Left ventricle myocardium superior (tissue), 1 donor: Measurements from ENCODE around the gene SMYD2. TPM values are rescaled to one million over a fixed set of nuclear protein-coding genes. Genes with fewer than 3 reads are reported as not detected.

Experiments used
- ATAC-seq: fragments of 200-7000 bp; cut with Tn5 transposase; one replicate; pipeline ENCODE4 v1.9.1; 2020; ENCODE audit warnings: mild to moderate bottlenecking, moderate library complexity
- DNase-seq: peaks from one replicate; pipeline ENCODE4 v3.0.0-alpha.2; 2020
- intact Hi-C: fragments of 100-400 bp; cut with micrococcal nuclease; formaldehyde crosslinking; loops from one replicate; pipeline ENCODE4 v1.11.0; 2022
- total RNA-seq: library from RNA; stranded (reverse); fragmentation: NEBNext Ultra II Directional; extraction: Animal tissue kit (Norgen Biotek cat#: 25700); gene quantifications from one replicate; pipeline ENCODE4 v1.2.1, GENCODE V29; 2021
- donor health status: DM: no; HTN: yes; CAD: no; lungs with severe emphysema.

The SMYD2 gene
- total RNA-seq, 1 donor from 2014 or later: 234 TPM

DNA sequence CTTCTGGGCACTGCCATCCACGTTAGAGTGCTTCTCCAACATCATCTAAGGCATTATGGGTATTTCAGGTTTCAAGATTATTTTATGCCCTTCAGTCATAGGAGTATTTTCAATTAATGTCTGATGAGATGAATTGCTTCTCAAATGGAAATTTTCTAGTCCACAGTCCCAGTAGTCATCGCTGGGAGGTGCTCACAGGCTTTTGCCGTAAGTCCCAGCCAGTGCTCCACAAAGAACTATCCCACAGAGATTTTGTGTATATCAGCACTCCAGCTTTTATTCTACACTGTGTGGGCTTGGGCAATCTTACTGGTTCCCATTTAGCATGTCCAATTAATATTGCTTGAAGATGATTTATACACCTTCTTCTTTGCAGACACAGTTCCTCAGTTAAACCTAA lies 61.0 kb downstream of the SMYD2 start:
- DNase-seq: no peak
- intact Hi-C loops: no loop called here
- no peak for ATAC-seq

DNA sequence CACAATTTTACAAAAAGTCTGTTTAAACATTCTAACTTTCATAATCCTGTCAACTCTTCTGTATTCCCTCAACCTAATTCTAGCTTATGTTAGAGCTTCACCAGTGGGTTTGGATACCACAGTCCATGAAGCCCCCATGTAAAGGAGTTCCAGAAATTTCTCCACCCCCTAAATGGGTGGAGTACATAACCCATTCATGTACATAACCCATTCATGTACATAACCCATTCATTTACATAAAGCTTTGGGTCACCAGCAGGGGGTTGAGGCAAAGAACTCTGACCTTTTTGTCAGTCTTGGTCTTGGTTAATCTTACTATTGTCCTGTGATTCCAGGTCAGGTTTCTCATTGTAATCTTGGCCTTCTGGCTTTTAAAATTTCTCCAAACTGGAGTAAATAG lies 61.6 kb downstream of the SMYD2 start:
- no peak for DNase-seq
- no peak for ATAC-seq
- intact Hi-C loops: no loop called here

GRCh38 chr1:214344897-214345296 lies 63.9 kb downstream of the SMYD2 start:
- ATAC-seq: no peak
- intact Hi-C loops: no loop called here

DNA sequence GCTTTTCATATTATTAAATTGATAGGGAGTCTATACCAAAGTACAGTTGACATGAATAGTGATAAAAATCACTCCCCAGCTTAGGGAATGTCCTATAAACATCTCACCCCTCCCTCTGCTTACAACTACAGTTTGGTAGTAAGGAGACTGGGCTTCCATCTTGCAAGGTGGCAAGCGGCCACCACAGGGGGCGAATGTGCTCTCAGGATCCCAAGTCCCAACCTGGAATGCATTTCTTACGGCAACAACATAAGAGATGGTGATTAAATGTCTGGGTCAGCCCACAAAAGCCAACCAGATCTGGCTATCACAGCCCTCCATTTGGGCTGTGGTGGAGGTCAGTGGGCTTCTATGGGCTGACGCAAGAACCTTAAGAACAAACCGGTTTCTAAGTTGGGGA lies 68.0 kb downstream of the SMYD2 start:
- DNase-seq: no peak
- ATAC-seq: no peak
- intact Hi-C loops: no loop called here

More at GRCh38 chr1:214344897-214345296, 63.9 kb downstream of the SMYD2 start:
- DNase-seq: no peak

DNA sequence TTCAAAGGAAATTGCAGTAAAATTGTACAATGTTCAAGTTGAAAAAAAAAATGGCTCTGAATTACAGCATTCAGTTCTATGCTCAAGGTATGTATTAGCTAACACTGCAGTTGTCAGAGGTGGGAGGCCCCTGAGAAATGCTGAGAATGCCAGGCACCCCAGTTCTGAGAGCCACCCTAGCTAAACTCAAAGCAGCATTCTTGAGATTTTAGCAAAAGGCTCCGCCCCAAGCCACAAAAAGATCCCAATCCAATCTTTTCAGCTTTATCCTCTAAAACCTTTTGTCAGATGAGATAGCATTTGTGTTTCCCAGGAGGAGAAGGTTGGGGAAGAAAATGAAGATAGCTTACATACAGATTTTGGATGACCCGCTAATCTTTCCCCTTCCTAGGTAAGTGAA lies 68.8 kb downstream of the SMYD2 start:
- ATAC-seq (no peak), DNase-seq (no peak)
- intact Hi-C loops: no loop called here

DNA sequence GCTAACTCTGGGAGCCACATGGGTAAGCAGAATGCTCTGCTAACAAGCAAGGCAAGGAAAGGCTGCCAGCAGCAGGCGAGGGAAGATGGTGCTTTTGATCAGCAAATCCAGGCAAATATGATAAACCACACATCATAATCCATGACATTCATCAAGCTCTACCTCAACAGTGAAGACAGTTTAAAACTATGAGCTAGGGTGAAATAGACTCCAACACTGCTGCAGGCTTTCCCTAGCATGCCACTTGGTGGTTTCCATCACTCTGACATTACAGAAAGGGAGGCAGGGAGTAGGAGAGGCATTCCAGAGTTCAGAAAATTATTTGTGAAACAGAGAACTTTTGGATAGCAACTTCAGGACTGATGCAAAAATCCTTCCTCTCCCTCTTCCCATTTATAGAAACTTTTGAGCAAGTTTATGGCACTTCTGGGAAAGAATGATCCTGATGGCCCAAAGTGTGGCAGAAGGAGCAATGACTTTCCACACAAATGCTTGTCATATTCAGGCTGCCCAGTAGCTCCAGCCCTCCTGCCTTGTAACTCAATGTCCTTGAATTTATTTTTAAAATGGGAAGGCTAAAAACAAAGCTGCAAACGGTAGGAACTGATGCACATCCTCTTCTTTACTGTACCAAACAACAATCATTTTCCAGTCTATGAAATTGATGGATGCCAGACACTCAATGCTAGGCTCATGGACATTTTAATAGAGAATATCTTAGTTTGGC lies 70.8 kb downstream of the SMYD2 start:
- ATAC-seq (peak; percentile 49), DNase-seq (no peak)
- intact Hi-C loops: no loop called here

- peak; percentile 57 for ATAC-seq
- intact Hi-C loops: no loop called here
- DNase-seq: no peak
Observed at GRCh38 chr1:214352838-214353237, 71.9 kb downstream of the SMYD2 start.

GRCh38 chr1:214354440-214355148 lies 73.6 kb downstream of the SMYD2 start:
- intact Hi-C loops: no loop called here
- no peak for ATAC-seq
- DNase-seq: no peak

- ATAC-seq (no peak), DNase-seq (no peak)
- intact Hi-C loops: no loop called here
Observed at GRCh38 chr1:214360116-214360515, 79.2 kb downstream of the SMYD2 start.

DNA sequence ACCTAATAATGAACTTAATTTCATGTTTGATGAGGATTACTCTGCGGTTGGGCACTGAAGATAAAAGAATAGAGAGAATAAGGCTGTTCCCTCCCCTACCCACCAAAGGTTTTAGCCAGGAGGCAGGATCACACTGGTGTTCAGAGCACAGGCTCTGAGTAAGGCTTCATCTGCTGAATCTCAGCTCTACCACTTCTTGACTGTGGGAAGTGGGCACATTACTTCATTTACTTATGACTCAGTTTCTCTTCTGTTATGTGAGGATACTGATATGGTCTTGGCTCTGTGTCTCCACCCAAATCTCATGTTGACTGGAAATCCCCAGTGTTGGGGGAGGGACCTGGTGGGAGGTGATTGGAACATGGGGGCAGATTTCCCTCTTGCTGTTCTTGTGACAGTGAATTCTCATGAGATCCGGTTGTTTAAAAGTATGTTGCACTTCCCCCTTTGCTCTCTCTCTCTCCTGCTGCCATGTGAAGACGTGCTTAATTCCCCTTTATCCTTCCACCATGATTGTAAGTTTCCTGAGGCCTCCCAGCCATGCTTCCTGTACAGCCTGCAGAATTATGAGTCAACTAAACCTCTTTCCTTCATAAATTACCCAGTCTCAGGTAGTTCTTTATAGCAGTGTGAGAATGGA lies 79.7 kb downstream of the SMYD2 start:
- ATAC-seq: no peak
- intact Hi-C loops: no loop called here
- DNase-seq: no peak

DNA sequence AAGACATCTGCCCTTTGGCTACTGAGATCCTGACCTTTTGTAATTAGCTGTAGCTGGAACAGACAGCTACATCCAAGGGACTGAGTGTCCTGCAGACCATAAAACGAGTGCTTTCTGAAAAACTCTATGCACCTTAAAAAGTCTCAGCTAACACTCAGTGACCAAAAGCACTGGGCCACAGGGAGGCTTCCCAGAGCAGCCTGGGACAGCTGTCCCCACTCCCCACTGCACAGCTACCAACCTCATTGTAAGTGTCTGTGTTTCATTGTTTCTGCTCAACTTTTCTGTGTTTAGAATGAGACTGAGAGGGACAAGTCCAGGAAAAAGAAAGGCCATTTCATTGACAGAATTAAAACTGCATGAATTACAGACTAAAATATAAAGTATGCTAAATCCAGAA lies 80.7 kb downstream of the SMYD2 start:
- peak; percentile 9 for ATAC-seq
- no peak for DNase-seq
- intact Hi-C loops: no loop called here

GRCh38 chr1:214362188-214362882 lies 81.4 kb downstream of the SMYD2 start:
- DNase-seq: no peak
- intact Hi-C loops: no loop called here
- peak; percentile 90 for ATAC-seq

DNA sequence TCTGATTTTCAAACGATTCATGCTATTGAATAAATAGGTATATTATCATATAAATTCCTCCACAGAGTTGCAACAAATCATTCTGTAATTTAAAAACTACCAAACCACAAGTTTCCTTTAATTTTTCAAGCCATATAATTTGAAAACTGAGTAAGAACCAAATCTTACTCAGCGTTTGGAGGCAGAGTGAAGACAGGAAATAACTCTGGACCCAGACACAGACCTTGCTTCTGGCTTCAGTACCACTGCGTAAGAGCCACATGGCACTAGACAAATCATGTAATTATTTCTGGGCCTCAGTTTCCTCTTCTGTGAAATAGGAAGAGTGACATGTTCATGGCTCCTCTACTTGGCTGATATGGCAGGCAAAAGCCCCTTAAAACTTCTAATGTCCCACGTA lies 82.4 kb downstream of the SMYD2 start:
- DNase-seq: no peak
- no peak for ATAC-seq

GRCh38 chr1:214364386-214364785 lies 83.4 kb downstream of the SMYD2 start:
- intact Hi-C loops: no loop called here
- ATAC-seq (peak; percentile 67), DNase-seq (peak; percentile 71)

More for the DNA sequence above, 82.4 kb downstream of the SMYD2 start:
- intact Hi-C loops: no loop called here

- intact Hi-C loops: no loop called here
Observed at GRCh38 chr1:214364786-214365295, 83.9 kb downstream of the SMYD2 start.

GRCh38 chr1:214367841-214368240 lies 86.9 kb downstream of the SMYD2 start:
- intact Hi-C loops: no loop called here
- no peak for ATAC-seq
- no peak for DNase-seq

More at GRCh38 chr1:214364786-214365295, 83.9 kb downstream of the SMYD2 start:
- DNase-seq (no peak), ATAC-seq (no peak)

- intact Hi-C loops: no loop called here
- DNase-seq (no peak), ATAC-seq (no peak)
Observed at GRCh38 chr1:214369364-214369763, 88.4 kb downstream of the SMYD2 start.

DNA sequence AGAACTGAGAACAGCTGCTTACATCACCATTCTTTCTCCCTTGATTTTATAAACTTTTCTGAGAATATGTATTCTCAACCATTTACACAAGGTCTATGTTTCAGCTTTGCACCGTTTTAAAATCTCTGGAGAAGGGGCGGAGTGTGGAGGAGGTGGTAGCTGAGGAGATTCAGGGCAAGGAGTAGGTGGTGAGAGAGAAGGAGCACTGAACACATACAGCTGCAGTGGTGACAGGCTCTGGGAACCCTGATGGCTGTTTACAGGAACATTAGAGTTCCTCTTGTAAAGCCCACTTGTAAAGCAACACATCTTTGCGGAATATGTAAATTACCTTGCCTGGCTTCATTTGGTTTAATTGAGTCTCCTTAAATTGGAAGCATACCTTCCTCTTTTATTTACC lies 89.7 kb downstream of the SMYD2 start:
- ATAC-seq: no peak
- intact Hi-C loops: no loop called here

DNA sequence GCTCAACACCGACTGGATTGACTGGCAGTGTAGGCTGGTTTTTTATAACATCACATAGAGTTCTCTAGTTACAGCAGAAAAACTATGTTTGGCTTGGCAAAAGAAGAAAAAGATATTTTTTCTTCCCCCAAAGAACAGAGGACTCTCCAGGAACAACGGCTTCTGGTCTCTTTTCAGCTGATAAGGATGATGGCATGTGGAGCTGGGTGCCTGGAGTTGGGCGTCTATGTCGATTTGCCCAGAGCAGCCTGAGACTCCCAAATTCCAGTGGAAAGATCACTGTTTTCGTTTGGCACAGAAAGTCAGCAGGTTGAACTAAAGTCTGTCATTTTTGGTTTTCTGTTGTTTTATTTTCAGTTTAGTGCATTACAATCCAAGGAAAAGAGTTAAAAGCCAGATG lies 91.1 kb downstream of the SMYD2 start:
- intact Hi-C loops: no loop called here
- DNase-seq: no peak
- peak; percentile 68 for ATAC-seq

More for the DNA sequence above, 89.7 kb downstream of the SMYD2 start:
- no peak for DNase-seq

GRCh38 chr1:214377485-214377884 lies 96.5 kb downstream of the SMYD2 start:
- DNase-seq: no peak
- intact Hi-C loops: no loop called here
- no peak for ATAC-seq
